GM12878 (cell line): Measurements from ENCODE around the gene DXO.

Experiments
- JUNB ChIP-seq: IDR thresholded peaks from 2 replicates; pipeline ENCODE4 v1.6.1; 2016; ENCODE audit warnings: antibody characterized with exemption, mild to moderate bottlenecking
- LARP7 ChIP-seq: fragments of 450-650 bp; IDR thresholded peaks from 2 replicates; pipeline ENCODE4 v1.6.1; 2017; ENCODE audit warnings: mild to moderate bottlenecking
- TAF1 ChIP-seq: IDR thresholded peaks from 2 replicates; pipeline ENCODE4 v1.6.1; 2011; ENCODE audit warnings: mild to moderate bottlenecking, low read depth, low read length, borderline replicate concordance

- no peak for TF ChIP-seq TAF1
- no peak for TF ChIP-seq LARP7
- TF ChIP-seq JUNB, result no peak
Measured at GRCh38 chr6:31968326-31968725, 3.6 kb downstream of the DXO start.
